Measurements from ENCODE around the gene PAPLN. TPM values are rescaled to one million over a fixed set of nuclear protein-coding genes. Genes with fewer than 3 reads are reported as not detected.

PAPLN gene
- total and polyA plus RNA-seq, 2 experiments from 2014 or later: 2.8 to 13.2 TPM

- TF ChIP-seq ZNF462 (CRISPR knock-in tag; IDR thresholded peaks at IDR 0.05) (no peak), JUNB (IDR thresholded peaks at IDR 0.05; ENCODE audit: unreplicated experiment) (no peak), ZNF114 (CRISPR knock-in tag; IDR thresholded peaks at IDR 0.05) (no peak), ZNF331 (CRISPR knock-in tag; IDR thresholded peaks at IDR 0.05; ENCODE audit: low read depth) (no peak), ETS1 (IDR thresholded peaks at IDR 0.05) (no peak), CTCF (conservative IDR thresholded peaks at IDR 0.05; ENCODE audit: low read depth in 2 of 2) (no peak), STAT1 (IDR thresholded peaks at IDR 0.05; ENCODE audit: unreplicated experiment) (no peak), EZH2 (IDR thresholded peaks at IDR 0.05; ENCODE audit: low read depth, unreplicated experiment) (no peak), CREB1 (CRISPR knock-in tag; IDR thresholded peaks at IDR 0.05; ENCODE audit: low read depth) (no peak), POLR2AphosphoS5 (IDR thresholded peaks at IDR 0.05; ENCODE audit: low read depth) (no peak)
Observed at GRCh38 chr14:73230051-73230450, 7.3 kb upstream of the PAPLN start (continued).

Measured in GM23338 (cell line).